ENCODE results near the gene NFATC1.
A peak's percentile ranks its signal among the peaks of the same experiment; 100 is the strongest.

The NFATC1 gene

GRCh38 chr18:79395761-79396404, at the start of gene NFATC1:
Gene NFATC1 (plus strand): TSS chr18:79395930. CDS start chr18:79396225, 295 bp downstream.
- H3K4me3 ChIP-seq (ENCODE audit: low read depth, low read length), result peak within 1 kb of the TSS; percentile 40

GRCh38 chr18:79345981-79346380, 49.7 kb upstream of the NFATC1 start:
- H3K4me3 ChIP-seq (ENCODE audit: low read depth, low read length), result no peak overlapping the region
- TF ChIP-seq CTCF (IDR thresholded peaks at IDR 0.05; ENCODE audit: low read depth, low read length), result no peak

More at GRCh38 chr18:79395761-79396404, at the start of gene NFATC1:
- no peak for TF ChIP-seq CTCF (IDR thresholded peaks at IDR 0.05; ENCODE audit: low read depth, low read length)

- no peak for TF ChIP-seq CTCF (IDR thresholded peaks at IDR 0.05; ENCODE audit: low read depth, low read length)
- no peak overlapping the region for H3K4me3 ChIP-seq (ENCODE audit: low read depth, low read length)
Observed at GRCh38 chr18:79348066-79348465, 47.7 kb upstream of the NFATC1 start.

GRCh38 chr18:79352432-79352831, 43.3 kb upstream of the NFATC1 start:
- H3K4me3 ChIP-seq (ENCODE audit: low read depth, low read length), result no peak overlapping the region
- no peak for TF ChIP-seq CTCF (IDR thresholded peaks at IDR 0.05; ENCODE audit: low read depth, low read length)

GRCh38 chr18:79353267-79353666, 42.5 kb upstream of the NFATC1 start:
- no peak overlapping the region for H3K4me3 ChIP-seq (ENCODE audit: low read depth, low read length)
- peak; percentile 21; the same call in 1 of the 2 replicates for TF ChIP-seq CTCF (IDR thresholded peaks at IDR 0.05; ENCODE audit: low read depth, low read length)

GRCh38 chr18:79354350-79354749, 41.4 kb upstream of the NFATC1 start:
- TF ChIP-seq CTCF (IDR thresholded peaks at IDR 0.05; ENCODE audit: low read depth, low read length), result no peak
- H3K4me3 ChIP-seq (ENCODE audit: low read depth, low read length), result no peak overlapping the region

- TF ChIP-seq CTCF (IDR thresholded peaks at IDR 0.05; ENCODE audit: low read depth, low read length), result no peak
- no peak overlapping the region for H3K4me3 ChIP-seq (ENCODE audit: low read depth, low read length)
Observed at GRCh38 chr18:79355433-79356335, 40.0 kb upstream of the NFATC1 start.
